ENCODE results near the gene VAV3.

Gene VAV3

GRCh38 chr1:107840725-107841124 lies 124.3 kb downstream of the VAV3 start:
- TF ChIP-seq ZNF274 (IDR thresholded peaks at IDR 0.05; ENCODE audit: low read depth, low read length) = no peak
- no peak overlapping the region for H3K4me3 ChIP-seq (ENCODE audit: low read length)

GRCh38 chr1:107838056-107838455 lies 126.9 kb downstream of the VAV3 start:
- no peak overlapping the region for H3K4me3 ChIP-seq (ENCODE audit: low read length)
- no peak for TF ChIP-seq ZNF274 (IDR thresholded peaks at IDR 0.05; ENCODE audit: low read depth, low read length)

GRCh38 chr1:107835151-107835670 lies 129.8 kb downstream of the VAV3 start:
- TF ChIP-seq ZNF274 (IDR thresholded peaks at IDR 0.05; ENCODE audit: low read depth, low read length) = no peak
- H3K4me3 ChIP-seq (ENCODE audit: low read length) = no peak overlapping the region

- TF ChIP-seq ZNF274 (IDR thresholded peaks at IDR 0.05; ENCODE audit: low read depth, low read length) = no peak
- H3K4me3 ChIP-seq (ENCODE audit: low read length) = no peak overlapping the region
Measured at GRCh38 chr1:107833061-107833460, 131.9 kb downstream of the VAV3 start.

- no peak for TF ChIP-seq ZNF274 (IDR thresholded peaks at IDR 0.05; ENCODE audit: low read depth, low read length)
- H3K4me3 ChIP-seq (ENCODE audit: low read length) = no peak overlapping the region
Measured at GRCh38 chr1:107831921-107832320, 133.1 kb downstream of the VAV3 start.

- TF ChIP-seq ZNF274 (IDR thresholded peaks at IDR 0.05; ENCODE audit: low read depth, low read length) = no peak
Measured at GRCh38 chr1:107830526-107830925, 134.5 kb downstream of the VAV3 start.

GRCh38 chr1:107830075-107830474 lies 134.9 kb downstream of the VAV3 start:
- TF ChIP-seq ZNF274 (IDR thresholded peaks at IDR 0.05; ENCODE audit: low read depth, low read length) = no peak
- H3K4me3 ChIP-seq (ENCODE audit: low read length) = no peak overlapping the region

More at GRCh38 chr1:107830526-107830925, 134.5 kb downstream of the VAV3 start:
- H3K4me3 ChIP-seq (ENCODE audit: low read length) = no peak overlapping the region

- no peak for TF ChIP-seq ZNF274 (IDR thresholded peaks at IDR 0.05; ENCODE audit: low read depth, low read length)
- no peak overlapping the region for H3K4me3 ChIP-seq (ENCODE audit: low read length)
Measured at GRCh38 chr1:107829036-107829770, 135.8 kb downstream of the VAV3 start.

GRCh38 chr1:107824946-107825345 lies 140.0 kb downstream of the VAV3 start:
- H3K4me3 ChIP-seq (ENCODE audit: low read length) = no peak overlapping the region
- TF ChIP-seq ZNF274 (IDR thresholded peaks at IDR 0.05; ENCODE audit: low read depth, low read length) = no peak

- no peak for TF ChIP-seq ZNF274 (IDR thresholded peaks at IDR 0.05; ENCODE audit: low read depth, low read length)
- H3K4me3 ChIP-seq (ENCODE audit: low read length) = no peak overlapping the region
Measured at GRCh38 chr1:107821340-107821739, 143.6 kb downstream of the VAV3 start.

- TF ChIP-seq ZNF274 (IDR thresholded peaks at IDR 0.05; ENCODE audit: low read depth, low read length) = no peak
- H3K4me3 ChIP-seq (ENCODE audit: low read length) = no peak overlapping the region
Measured at GRCh38 chr1:107820801-107821200, 144.2 kb downstream of the VAV3 start.

- no peak for TF ChIP-seq ZNF274 (IDR thresholded peaks at IDR 0.05; ENCODE audit: low read depth, low read length)
- no peak overlapping the region for H3K4me3 ChIP-seq (ENCODE audit: low read length)
Measured at GRCh38 chr1:107817935-107818334, 147.0 kb downstream of the VAV3 start.

GRCh38 chr1:107817206-107817605 lies 147.8 kb downstream of the VAV3 start:
- H3K4me3 ChIP-seq (ENCODE audit: low read length) = no peak overlapping the region
- no peak for TF ChIP-seq ZNF274 (IDR thresholded peaks at IDR 0.05; ENCODE audit: low read depth, low read length)

GRCh38 chr1:107810291-107810951 lies 154.6 kb downstream of the VAV3 start:
- no peak for TF ChIP-seq ZNF274 (IDR thresholded peaks at IDR 0.05; ENCODE audit: low read depth, low read length)
- H3K4me3 ChIP-seq (ENCODE audit: low read length) = no peak overlapping the region

- H3K4me3 ChIP-seq (ENCODE audit: low read length) = no peak overlapping the region
- no peak for TF ChIP-seq ZNF274 (IDR thresholded peaks at IDR 0.05; ENCODE audit: low read depth, low read length)
Measured at GRCh38 chr1:107807855-107808254, 157.1 kb downstream of the VAV3 start.
